CD4-positive, alpha-beta T cell treated with Interleukin-4 for 4 hours (primary cell): Measurements from ENCODE around the gene NSL1.

Experiments
- DNase-seq: peaks from one replicate; pipeline ENCODE4 v3.0.0-alpha.2; 2020

The NSL1 gene

DNA sequence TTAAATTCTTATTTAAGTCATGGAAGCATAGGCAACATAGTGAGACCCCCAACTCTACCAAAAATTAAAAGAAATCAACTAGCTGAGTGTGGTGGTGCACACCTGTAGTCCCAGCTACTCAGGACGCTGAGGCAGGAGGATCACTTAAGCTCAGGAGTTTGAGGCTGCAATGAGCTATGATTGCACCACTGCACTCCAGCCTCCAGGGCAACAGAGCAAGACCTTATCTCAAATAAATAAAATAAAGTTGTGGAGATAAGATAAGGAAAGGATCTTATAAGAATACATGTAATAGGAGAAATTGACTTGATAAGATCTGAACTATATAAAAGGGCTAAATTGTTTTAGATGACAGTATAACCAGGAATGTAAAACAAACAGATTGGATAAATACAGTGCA, 89.7 kb downstream of the NSL1 start:
- no peak for DNase-seq

DNA sequence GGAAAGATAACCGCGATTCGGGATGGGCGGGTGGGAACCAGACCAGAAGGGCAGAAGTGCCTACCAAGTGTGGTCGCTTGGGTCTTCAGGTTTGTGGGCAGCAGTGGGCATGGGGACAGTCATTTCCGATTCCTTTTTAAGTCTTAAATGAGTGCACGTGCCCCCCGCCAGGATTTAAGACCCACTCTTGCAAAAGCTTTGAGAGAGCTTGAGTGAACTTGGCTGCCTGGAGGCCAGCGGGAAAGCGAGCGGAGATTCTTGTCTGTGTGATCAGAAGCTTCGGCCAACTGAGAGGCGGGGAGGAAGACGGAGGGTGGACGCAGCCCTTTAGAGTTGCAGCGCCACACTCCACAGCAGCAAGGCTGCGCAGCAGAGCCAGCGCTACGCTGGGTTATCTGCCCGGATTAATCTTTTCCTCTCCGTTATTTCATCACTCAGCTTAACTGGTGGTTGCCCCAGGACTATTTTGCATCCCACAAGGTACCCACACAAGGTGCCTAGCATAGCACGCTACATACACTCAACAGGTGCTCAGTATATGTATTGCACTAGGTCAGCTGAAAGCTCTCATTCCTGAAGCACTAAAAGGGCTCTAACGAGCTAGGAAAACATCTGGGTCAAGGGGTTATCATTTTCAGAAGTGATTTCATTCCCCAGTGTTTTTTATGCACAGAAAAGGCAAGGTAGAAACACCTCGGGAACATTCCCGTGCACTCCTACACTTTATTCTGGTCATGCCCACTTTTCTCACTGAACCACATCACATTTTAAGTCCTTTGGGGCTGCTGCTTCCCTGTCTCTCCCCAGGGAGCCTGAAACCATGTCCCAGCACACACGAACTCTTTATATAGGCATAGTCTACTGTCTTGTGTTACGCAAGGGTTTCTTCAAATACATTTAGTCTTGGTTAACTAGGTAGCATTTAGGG, 90.4 kb downstream of the NSL1 start:
- no peak for DNase-seq

DNA sequence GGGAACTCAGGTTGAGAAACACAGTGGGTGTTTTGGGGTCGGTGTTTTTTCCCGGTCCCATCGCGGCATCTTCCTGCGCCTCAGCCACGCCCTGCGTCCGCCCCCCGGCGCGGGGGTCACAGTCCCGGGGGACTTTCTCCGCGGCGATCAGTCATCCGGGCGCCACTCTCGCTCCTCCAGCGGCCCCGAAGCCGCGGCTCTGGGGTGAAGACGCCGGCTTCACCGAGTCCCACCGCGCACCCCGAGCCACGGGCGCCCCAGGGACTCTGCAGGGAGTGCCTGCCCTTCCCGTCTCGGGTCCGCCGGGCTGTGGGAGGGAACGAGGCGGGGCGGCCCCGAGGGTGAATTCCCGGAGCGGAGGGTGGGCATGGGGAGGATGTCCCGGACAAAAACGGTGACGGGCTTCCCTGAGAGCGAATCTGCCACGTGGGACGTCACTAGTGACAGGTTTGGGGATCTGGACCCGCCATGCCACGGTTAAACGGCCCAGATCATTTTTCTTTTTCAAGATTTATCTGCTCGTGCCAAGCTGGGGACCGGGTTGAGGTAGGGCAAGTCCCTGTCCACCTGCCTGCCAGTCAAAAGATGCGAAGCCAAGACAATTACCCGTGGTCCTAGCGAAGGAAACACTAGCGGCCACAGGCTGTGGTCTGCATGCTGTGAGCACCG, 91.2 kb downstream of the NSL1 start:
- peak; percentile 43 for DNase-seq

DNA sequence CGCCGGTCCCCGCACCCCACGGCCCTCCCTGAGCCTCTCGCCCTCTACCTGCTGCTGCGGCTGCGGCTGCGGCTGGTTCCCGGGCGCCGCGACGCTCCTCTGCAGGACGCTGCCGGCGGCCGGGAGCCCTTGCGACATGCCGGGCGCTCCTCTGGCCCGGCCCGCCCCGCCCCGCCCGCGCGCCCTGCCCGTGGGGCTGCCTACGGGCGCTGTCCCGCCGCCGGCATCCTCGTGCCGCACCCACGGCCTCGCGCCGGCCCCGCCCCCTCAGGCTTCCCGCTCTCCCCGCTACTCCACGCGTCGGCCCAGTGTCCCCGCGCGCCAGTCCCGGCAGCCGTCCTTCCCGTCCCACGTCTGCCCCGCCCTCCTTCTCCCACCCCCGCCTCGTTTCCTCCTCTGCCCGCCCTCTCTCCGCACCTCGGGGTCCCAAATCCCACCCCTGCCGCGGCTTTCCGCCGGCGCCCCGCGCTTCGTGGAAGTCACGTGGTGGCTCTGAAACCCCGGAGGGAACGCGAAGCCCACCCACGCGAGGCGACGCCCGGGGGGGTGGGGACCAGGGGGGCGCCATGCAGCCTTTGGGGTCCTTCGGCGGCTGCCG, 91.9 kb downstream of the NSL1 start, which contains the start of gene BATF3:
BATF3 (minus strand) TSS at position 216 of the 598 bp plus-strand sequence; CDS start at position 138, 78 bp downstream.
- DNase-seq, result peak; percentile 26

DNA sequence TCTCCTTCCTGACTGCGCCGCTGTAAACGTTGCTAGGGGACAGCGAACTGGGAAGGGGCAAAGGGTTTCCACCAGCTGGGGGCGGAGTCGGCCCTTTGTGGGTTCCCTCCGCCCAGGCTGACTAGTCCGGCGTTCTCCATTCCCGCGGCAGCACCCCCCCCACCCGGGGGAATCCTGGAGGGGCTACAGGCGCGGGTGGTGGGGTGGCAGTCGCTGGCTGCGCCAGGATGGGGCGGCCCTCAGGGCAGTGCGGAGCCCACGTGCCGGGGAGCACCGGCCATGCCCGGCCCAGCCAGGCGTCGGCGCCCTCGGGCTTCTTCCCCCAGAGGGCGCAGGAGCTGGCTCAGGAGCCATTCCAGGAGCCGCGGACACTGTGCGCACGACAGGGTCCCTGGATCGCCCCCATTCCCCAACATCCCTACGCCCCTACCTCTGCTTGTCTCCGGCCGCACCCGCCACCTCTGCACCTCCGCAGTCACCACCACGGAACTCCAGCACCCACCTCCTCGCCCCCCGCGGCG, 92.4 kb downstream of the NSL1 start:
- DNase-seq, result peak; percentile 29

DNA sequence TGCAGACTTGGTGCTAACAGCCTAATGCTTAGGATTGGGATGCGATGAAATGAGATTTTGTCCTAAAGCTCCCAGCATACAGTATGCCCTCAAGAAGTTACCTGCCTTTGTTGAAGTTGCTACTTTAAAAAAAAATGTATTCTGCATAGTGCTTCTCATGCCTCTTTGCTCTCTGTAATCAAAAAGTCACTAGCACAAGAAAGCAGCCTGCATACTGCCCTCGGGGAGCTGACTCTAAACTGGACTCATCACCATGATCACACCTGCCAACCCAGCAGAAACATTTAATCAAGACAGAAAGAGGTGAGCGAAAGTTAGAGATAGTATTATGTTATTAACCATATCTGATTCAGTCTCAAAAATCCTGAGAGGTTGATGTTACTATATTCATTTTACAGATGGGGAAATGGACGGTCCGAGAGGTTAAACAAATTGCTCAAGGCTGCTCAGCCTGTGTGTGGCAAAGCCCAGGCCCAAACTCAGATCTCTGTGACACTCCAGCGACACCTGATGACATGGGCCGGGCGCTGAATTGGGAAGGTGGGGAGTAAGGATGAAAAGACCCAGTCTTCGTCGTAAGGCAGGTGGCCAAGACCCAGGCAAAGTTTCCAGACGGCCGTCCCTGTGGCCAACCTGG, 93.0 kb downstream of the NSL1 start:
- no peak for DNase-seq

DNA sequence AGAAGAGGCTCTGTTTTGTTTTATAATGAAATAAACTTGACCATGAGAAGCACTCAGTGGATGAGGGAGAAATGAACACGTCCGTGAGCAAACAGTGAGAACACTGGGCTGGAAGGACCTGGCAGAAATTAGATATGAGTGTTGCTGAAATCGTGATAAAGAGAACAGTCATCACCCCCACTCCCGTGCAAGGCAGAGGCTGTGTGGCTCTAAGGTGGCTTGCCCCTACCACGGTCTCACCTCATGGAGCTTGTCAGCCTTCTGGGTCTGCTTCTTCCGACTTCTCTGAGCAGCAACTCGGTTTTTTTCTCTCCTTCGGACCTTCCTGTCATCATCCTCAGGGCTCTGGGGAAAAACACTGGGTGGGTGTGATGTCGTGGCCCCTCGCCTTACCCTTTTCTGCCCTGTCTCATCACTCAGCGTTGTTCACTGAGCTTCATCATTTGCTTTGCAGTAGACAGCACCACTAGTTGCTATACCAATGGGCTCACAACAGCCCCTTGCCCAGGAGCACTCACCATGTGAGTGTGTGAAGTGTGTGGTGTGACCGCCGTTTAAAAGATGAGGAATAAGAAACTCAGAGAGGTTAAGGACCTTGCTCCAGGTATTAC, 94.8 kb downstream of the NSL1 start:
- no peak for DNase-seq

DNA sequence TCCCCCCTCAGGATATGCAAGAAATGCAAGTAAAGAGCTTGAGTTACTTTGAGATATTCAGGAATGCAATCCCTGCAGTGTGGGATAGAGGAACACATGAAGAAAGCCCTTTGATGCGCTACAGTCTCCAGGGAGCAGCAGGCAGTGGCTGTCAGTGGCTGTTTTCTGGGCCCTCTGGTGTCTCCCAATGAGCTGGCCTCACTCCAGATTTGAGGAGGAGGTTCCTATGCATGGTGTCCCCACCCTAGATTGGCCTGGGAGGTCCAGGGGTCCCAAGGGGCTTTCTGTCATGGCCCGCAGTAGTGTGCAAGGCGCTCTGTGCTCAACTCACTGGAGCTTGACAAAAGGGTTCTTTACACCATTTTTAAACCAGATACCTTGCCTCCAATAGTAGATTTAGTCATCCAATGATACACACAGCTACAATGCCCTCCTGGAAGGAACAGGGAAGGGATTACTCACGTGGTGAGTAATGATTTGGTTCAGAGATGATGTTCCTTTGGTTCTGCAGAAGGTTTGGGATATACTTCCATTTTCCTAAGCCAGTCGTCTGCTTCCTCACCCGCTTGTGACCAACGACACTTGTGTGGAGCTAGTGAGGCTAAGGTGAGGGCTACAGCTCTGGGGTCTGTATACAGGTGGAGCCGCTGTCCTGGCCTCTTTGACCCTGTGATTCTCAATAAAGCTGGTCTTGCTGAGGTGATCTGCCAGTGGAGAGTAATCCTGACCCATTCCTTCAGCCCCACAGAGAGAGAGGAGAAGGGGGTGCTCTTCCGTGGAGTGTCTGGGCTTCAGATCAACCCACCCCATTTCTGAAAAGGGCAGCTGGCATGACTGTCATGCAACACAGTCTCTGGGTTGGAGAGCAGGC, 98.6 kb downstream of the NSL1 start:
- DNase-seq, result no peak

DNA sequence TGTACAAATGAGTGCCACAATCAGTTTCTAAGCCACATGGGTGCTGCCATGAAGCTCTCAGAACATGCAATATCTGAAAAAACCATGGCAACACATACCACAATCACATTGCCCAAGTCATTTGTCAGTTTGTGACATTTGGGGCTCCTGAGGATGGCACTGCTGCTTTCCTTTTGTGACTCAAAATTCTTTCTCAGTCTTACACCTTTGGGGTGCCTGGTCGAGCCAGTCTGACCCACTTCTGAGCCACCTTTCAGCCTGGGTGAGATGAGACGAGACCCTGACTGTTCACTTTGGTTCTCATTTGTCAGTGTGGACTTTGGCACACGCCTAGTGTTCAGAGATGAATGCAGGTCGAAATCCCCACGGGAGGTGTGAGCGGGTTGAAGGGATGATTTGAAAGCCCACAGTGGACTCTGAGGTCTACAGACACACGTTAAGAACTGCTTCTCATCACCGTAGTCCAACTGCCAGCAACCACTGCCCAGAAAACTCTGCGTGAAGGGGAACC, 100.0 kb downstream of the NSL1 start:
- DNase-seq, result no peak

DNA sequence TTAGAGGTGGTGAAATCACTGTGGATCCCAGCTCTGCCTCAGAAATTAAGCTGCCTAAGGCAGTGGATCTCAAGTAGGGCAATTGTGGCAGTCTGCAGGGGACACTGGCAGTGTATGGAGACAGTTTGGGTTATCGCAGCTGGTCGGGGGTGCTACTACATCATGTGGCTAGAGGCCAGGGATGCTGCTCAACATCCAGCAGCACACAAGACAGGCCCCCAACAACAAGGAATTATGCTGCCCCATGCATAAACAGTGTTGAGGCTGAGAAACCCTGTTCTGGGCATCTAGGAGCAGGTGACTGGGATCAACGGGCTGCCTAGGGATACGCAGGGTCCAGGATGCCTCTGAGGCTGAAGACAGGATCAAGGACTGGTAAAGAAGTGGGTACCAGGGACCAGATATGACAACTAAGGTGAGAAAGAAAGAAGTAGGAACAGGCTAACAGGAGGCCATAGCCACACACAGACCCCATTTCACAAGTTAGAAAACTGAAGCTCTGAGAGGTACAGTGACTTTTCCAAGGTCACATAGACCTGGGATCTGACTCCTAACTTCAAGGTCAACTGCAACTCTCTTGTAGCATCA, 100.7 kb downstream of the NSL1 start:
- DNase-seq, result no peak

DNA sequence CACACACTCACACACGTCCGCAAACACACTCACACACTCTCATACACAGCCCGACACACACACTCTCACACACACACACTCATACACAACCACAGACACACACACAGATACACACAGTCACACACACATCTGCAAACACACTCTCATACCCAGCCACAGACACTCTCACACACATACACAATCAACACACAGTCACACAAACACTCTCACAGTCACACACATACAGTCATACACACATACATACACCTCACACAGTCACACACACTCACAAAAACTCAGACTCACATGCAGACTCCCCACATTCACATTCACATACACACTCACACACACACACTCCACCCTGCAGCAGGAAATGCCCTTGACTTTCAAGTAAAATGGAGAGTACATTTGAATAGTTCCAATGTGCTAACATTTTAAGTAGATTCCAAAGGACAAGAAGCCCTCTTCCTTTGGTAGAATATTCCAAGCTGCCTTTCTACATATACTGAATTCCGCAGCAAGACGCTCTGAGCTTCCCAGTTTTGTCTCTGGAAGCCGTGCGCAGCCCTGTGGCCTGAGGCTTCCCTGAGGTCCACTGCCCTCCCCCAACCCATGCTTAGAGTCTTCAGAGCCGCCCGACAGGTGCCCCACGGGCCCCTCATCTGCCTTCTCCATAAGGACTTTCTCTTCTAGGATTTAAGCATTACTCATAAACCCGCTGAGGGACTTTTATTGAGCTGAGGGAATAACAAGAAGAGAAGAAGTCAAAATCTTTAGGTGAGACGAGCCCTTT, 101.6 kb downstream of the NSL1 start:
- DNase-seq, result no peak

DNA sequence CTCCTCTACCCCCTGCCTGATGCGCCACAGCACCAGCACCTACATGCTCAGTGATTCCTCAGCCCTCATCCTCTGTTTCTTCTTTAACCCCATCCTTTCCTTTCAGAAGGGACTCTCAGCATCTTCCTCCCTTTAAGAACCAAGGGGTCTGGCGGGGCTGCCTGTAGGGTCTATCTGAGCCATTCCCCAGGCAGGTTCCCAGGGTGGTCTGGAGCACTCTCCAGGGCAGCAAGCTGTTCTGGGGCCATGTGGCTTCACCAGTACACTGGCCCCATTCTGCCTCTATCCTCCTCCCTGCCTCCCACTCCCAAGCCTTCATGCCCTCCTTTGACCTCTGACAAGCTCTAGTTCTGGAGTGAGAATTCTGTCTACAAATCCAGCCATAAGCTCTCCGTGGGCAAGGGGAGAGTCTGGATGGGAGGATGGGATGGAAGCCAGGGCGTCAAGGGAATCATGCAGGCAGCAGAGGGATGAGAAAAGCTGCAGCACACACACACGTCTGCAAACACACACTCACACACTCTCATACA, 102.3 kb downstream of the NSL1 start:
- DNase-seq, result no peak

DNA sequence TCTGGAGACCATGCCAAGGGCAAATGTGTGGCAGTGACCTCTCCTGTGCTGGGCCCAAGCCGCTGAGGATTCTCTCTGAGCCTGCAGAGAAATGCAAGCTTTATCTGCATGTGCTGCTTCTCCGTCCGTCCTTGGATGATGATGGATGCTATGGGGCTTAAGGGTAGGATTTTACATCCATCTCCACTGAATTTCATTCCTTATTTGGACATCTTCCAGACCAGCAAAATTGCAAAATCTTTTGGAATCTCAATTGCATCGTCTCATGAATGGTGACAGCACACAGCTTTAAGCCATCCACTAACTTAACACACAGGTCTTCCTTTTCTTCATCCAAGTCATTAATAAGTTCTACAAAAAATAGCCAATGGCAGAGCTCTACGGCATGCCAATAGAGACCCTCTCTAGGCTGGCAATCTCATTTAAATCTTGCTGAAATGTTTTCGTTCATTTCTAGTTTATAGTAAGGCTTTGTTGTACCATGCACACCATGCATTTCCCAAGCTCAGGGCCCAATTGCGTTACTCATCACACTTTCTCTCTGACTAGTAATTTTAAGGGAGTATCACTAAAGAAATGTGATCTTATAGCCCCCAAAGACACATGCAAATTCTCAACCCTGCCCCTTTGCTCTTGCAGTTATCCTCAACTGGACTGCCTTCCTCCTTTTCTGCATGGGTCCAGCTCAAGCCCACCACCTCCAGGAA, 103.1 kb downstream of the NSL1 start:
- DNase-seq, result no peak

DNA sequence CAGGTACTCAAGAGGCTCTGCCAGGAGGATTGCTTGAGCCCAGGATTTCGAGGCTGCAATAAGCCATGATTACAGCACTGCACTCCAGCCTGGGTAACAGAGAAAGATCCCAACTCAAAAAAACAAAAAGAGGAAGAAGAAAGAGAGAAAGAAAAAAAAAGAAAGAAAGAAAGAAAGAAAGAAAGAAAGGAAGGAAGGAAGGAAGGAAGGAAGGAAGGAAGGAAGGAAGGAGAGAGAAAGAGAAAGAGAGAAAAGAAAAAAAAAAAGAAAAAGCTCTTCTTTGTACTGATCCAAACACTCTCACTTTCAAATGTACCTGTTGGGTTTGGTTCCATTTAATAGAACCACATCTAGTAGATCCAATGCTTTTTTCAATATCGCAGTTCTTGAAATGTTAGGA, 103.8 kb downstream of the NSL1 start:
- no peak for DNase-seq

DNA sequence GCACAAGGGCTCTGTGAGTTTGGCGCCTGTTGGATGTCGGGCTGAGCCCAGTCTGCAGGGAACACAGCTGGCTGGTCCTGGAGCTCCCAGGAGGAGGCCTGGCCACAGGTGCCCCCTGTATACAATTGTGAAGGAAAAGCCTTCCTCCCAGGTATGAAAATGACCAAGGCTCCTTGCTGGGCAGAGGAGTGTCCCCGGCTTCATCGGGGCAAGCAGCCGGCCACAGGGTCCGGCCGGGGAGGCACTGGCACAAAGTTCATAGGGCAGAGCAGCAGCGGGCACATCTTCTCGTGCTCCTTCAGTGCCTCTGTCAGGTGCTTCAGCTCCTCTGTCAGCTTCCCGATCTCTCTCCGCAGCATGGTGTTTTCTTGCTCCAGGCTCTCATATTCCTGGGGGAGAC, 105.0 kb downstream of the NSL1 start:
- no peak for DNase-seq

DNA sequence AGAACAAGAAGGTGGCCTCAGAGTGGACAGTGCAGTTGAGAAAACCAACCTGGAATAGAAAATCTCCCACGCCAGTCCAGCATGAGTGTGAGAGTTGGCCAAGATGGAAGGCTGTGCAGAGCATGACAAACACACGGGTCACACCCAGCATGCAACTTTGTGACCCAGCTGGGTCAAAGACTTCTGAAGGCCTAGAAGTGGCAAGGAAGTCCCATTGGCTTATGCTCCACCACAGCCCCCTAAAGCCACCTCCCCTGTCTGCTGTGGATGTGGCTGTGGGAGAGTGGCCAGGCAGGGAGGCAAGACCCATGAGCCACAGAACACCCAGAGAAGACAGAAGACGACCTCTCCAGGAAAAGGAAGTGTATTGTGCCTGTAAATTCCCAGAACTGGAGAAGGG, 105.5 kb downstream of the NSL1 start:
- no peak for DNase-seq

DNA sequence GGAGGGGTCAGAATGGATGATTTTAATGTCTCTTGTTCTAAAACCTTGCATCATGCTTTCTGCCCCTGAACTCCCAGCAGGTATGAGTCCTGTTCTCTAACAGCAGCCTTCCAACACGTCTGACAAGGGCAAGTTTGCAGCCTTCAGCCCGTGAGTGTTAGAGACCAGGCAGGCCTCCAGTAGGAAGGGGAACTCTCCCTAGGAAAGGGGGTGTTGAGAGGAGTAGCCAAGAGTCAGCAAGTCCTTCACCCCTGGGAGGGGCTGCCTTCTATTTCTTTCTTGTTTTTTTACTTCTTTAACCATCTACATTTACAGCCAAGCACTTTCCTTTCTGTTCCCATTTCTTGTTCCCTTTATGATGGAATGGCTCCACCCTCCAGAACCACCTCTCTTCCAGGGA, 106.1 kb downstream of the NSL1 start:
- DNase-seq, result no peak

DNA sequence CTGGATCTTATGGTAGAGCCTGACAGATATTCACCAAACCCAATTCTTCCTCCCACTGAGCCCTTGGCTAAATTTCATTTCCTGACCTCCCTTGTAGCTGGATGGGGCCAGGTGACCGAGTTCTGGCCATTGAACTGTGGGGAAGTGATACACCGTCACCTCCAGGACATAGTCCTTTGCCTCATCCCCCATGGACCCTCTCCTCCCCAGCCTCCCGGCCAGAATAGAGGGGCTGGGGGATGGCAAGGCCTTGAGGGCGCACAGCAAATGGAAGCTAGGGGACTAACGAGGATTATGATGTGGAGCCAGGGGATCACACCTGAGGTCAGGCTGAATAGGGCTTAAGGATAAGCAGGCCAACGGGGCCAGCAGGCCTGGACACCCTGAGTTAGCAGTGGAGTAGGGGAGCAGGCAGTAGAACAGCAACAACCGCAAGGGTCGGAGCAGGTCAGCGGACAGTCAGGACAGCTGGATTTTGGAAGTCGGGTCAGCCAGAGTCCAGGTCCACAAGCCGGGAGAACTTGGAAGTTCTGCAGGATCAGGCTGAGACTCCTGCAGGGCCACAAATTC, 107.0 kb downstream of the NSL1 start:
- no peak for DNase-seq

DNA sequence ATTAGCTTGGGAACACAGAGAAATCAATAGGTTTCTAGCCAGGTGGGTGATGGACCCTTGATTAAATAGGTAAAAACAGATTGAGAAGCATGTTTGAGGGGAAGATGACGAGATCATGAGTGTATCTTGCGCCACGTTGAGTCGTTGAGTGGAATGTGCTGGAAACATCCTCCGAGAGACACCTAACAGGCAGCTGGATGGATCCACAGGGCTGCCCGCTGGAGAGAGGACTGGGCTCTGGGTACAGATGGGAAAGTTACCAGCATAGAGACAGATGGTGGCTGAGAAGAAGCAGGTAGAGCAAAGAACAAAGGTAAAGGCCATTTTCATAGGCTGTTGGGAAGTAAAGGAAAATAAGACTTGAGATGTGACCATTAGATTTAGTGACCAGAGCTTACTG, 107.5 kb downstream of the NSL1 start:
- DNase-seq, result no peak
